Activated CD4-positive, alpha-beta T cell treated with anti-CD3 and anti-CD28 coated beads for 48 hours (primary cell): ENCODE data around the gene EFHC2.
A peak's percentile ranks its signal among the peaks of the same experiment; 100 is the strongest.

Source experiments
- DNase-seq: peaks from one replicate; pipeline ENCODE4 v3.0.0-alpha.2; 2020

The EFHC2 gene, protein sequence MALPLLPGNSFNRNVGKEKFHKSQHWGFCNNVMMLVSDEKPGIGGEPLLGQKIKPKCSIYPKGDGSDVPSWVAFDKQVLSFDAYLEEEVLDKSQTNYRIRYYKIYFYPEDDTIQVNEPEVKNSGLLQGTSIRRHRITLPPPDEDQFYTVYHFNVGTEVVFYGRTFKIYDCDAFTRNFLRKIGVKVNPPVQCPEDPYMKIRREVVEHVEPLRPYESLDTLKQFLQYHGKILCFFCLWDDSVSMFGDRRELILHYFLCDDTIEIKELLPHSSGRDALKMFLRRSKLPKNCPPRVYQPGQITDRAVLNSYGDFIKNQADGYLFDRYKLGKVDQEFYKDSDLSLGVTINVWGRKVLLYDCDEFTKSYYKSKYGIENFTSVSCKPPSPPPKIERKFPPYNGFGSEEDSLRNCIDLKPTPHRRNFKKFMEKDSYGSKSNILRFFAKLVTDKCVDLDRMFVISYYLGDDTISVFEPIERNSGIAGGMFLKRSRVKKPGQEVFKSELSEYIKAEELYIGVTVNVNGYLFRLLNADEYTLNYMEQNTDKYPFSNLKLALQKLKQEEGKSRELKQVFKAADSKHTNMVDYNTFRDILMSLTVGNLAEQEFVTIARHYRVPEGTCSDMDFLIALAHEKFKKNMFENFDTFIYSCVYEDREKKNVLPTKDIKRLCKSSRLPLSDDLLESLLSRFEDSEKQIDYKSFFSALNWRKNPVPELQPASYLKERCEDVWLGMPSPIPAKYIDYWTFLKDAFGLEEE

DNA sequence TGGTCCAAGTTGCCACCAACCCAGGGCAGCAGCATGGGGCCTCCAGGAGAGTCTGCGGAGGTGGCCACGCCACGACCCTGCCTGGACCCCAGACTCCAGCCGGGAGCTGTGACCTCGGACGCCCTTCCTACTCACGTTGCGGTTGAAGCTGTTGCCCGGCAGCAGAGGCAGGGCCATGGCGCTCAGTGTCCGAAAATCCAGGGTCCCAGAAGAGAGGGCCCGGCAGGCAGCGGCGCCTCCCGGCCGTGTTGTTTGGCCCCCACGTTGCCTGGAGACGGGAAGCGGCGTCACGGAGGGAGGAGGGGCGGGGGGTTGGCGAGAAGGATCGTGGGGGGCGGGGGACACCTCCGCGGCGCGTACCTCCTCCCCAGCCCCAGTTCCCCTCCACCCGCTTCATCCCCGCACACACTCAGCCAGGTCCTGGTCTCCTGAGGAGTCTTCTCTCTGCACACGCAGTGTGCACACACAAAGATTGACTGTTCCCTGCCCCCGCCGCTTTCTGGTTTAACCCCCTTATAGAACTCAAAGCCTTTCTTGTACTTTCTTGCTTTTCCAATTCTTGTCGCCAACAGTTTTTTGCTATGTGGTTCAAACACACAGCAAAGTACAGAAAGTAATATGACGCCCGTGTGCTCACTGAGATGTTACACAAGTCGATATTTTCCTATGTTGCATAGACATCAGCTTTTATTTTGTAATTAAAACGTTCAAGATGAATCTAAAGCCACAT lies at the start of gene EFHC2:
Gene EFHC2 (minus strand): TSS at position 261 of the 730 bp plus-strand sequence. CDS start 84 bp downstream, at position 177.
- DNase-seq = peak; percentile 37

DNA sequence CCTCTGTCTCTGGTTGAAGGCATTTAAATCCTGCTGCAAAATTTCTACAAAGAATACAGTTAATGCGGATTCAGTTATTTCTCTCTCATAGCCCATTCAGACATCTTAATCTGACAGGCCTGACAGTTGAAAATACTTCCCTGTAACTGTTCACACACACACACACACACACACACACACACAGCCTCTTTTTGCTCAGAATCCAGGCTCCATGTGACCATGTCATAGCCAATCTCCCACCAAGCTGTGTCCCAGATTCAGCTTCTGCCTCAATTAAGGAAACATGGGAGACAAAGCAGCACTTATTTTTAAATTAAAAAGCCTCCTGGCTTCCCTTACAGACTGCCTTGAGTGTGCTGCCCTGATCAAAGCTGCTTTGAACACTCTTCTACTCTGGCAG lies 49.3 kb upstream of the EFHC2 start:
- DNase-seq = no peak

GRCh38 chrX:44384688-44385338 lies 41.3 kb upstream of the EFHC2 start:
- no peak for DNase-seq

GRCh38 chrX:44382871-44383270 lies 39.4 kb upstream of the EFHC2 start:
- DNase-seq = no peak

DNA sequence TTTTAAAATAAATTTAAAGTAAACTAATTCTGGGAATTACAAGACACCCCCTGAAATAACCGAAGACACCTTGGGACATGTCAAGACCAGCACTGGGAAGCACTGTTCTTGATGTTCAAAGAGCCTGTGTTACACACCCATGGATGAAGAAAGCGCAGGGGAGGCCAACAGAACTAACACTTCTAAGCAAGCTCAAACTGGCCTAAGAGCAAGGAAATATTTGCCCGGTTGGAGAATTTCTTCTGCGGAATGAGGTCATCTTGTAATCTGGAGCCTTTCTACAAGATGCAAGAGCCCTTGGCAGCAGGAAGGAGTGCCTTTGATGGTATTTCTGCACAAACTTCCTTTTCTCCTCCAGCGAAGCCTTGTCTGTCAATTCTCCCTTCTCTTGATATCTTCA lies 9.3 kb upstream of the EFHC2 start:
- DNase-seq = no peak

DNA sequence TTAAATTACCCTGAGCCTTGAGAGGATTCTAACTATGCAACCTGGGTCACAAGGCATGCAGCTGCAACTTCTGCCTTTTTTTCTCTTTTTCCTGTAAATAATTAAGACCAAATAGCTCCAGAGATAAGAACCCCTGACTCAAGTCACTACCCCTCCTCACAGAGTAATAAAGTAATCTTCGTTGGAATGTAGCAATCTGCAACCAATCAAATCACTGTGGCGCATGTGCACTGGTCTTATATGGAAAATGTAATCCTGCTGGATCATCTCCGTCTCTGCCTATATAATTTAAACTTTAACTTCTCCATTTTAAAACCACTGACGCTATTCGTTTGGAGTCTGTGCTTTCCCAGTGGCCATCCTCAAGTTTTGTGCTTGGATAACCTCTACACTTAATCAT lies 6.1 kb upstream of the EFHC2 start:
- no peak for DNase-seq

DNA sequence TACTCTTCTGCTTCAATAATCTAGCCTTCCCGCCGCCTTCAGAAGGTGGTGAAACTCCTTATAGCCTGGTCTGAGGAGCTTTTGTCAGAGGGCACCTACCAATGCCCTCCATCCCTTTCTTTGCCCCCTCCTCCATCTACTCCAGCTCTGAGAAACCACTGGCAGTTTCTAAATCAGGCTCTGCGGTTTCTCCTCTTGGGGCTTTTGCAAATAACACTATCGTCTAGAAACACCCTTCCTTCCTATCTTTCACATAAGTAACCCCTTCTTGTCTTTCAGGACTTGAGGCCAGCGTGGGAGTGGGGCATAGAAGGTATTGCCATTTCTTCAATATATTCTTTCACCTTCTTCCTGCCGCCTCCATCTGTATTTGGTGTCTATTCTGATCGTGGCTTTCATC lies 1.2 kb upstream of the EFHC2 start:
- DNase-seq = peak; percentile 1

GRCh38 chrX:44344194-44344593 lies 722 bp upstream of the EFHC2 start:
- peak; percentile 57 for DNase-seq

DNA sequence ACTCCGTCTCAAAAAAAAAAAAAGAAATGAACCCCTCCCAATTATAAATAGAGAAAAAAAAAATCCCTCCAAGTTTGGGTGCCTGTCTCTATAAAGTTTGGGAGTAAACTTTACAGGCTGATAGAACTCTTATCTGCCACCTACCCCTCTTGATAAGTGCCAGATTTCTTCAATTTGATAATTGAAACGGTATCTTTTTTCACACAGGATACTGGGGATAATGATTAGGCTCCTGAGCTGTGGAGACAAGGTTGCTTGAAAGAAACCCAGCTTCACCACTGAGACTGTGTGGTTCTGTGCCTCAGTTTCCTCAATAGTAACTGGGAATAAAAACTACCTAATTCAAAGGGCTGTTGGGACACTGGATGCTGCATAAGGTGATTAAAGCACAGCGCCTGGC lies 606 bp downstream of the EFHC2 start:
- no peak for DNase-seq

DNA sequence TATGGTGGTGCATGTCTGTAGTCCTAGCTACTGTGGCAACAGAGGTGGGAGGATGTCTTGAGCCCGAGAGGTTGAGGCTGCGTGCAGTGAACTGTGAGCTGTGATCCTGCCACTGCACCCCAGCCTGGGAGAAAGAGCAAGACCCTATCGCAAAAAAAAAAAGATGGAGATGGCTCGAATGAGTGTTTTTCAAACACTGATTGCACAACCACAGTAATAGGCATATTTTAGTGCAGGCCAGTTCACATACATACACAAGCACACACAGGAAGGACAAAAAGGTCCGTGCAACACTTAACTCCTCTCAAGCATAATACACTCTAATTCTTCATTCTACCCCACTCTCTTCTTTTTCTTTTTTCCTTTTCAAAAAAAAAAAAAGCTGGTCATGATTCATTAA lies 5.1 kb downstream of the EFHC2 start:
- no peak for DNase-seq

GRCh38 chrX:44332437-44332836 lies 11.0 kb downstream of the EFHC2 start:
- no peak for DNase-seq

GRCh38 chrX:44330227-44330626 lies 13.2 kb downstream of the EFHC2 start:
- no peak for DNase-seq

DNA sequence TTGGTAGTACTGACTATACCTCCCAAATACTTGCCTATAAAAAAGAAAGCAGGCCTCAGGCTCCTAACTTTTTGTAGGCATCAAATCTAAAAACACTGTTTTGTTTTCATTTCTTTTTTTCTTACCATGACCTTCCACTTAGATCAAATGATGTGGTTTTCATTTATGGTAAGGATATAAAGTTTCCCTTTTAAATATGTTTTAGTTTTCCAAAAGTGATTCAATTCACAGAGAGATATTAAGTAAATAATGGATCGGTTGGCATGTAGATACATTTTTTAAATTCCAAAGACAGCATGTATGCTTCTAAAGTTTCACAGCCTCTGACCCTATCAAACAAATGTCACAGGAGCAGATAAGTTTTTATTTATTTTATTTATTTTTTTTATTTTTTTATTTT lies 23.9 kb downstream of the EFHC2 start:
- no peak for DNase-seq

DNA sequence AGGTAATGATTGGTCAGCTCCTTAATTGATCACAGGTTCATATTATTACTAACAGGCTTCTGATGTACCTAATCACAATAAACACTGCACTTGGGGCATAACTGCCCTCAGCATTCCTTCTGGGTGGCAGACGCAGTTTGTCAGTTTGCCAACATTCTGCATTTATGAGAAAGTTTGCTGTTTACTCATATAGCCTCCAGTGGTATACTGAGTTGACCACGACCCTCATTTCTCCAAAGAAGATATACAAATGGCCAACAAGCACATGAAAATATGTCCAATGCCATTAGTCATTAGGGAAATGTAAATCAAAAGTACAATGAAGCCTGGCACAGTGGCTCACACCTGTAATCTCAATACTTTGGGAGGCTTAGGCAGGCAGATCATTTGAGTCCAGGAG lies 26.3 kb downstream of the EFHC2 start:
- DNase-seq = no peak

GRCh38 chrX:44314808-44315207 lies 28.7 kb downstream of the EFHC2 start:
- DNase-seq = no peak

DNA sequence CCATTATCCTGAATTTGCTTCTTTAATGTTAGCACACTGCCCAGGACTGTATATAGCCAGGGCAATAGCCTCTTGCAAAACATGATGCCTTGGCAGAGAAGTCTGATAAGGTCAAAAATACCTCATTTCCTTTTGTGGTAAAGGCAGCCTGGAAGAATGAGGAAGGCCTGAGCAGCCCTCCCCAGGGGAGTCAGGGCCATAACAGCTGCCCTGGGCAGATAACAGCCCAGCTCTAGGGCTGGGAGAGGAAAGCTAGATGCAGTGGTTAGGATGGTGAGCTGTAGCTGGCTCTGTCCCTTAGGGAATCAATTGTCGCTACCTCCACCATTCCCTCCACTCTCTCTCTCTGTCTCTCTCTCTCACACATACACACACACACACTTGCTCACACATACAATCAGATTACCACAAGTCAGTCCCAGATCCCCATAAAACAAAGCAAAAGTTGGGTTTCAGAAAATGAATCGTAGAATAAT lies 29.2 kb downstream of the EFHC2 start:
- no peak for DNase-seq

- no peak for DNase-seq
Observed at GRCh38 chrX:44312421-44312820, 31.1 kb downstream of the EFHC2 start.

DNA sequence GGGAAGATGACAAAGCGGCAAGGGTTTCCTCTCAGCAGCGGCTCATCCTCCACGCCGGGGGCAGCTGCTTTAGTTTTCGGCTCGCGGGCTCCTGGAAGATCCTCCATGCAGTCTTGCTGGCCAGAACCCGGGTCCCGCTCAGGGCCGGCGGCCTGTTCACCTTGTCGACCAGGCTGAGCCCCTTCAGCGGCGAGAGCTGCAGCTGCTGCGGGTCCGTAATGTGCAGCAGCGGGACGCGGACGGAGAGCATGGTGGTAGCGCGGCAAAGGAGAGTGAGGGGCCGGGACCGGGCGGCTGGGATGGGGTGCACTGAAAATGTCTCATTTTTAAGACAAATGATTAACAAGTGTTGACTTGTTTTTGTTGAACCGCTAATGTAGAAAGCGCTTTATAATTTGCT lies 33.2 kb downstream of the EFHC2 start:
- DNase-seq = no peak

DNA sequence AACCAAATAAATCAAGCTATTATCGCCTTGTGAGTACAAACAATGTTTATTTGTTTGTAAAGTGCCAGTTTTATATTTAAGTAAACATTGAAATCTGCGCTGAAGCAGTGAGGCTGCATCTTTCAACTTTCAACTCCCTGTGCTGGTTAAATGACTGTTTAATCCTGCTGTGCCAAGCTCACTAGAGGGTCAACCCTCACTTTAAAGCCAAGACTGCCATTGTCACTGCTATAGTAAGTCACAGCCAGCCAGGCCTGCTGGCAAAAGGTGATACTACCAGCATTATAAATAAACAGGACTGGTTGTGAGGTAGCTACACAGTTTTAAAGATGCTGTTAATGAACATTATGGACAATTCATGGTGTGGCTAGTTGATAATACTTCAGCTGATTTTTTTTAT lies 34.6 kb downstream of the EFHC2 start:
- no peak for DNase-seq

- no peak for DNase-seq
Observed at GRCh38 chrX:44306356-44306755, 37.1 kb downstream of the EFHC2 start.

GRCh38 chrX:44305921-44306320 lies 37.6 kb downstream of the EFHC2 start:
- no peak for DNase-seq

GRCh38 chrX:44303119-44303518 lies 40.4 kb downstream of the EFHC2 start:
- no peak for DNase-seq

DNA sequence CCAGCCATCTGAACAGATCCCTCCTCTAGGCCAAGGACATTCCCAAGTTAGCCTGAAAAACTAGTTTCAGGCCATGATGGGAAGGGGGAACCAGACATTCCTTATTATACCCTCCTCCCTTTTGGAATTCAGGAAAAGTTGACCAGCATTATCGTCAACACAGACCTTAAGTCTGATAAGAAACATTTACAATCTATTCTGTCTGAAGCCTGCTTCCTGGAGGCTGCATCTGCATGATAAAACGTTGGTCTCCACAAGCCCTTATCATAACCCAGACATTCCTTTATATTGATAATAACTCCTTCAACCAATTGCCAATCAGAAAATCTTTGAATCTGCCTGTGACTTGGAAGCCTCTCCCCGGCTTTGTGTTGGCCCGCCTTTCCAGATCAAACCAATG lies 44.3 kb downstream of the EFHC2 start:
- no peak for DNase-seq
